ENCODE results near the gene PTPRN2.

GRCh38 chr7:157581740-157582139, 1005.9 kb downstream of the PTPRN2 start:
- TF ChIP-seq CTCF (IDR thresholded peaks at IDR 0.05) (no peak), POLR2AphosphoS5 (IDR thresholded peaks at IDR 0.05; ENCODE audit: low read depth, low read length) (no peak), TCF7L2 (IDR thresholded peaks at IDR 0.05; ENCODE audit: low read depth, low read length) (no peak)
- TF ChIP-seq, protein P1, sequence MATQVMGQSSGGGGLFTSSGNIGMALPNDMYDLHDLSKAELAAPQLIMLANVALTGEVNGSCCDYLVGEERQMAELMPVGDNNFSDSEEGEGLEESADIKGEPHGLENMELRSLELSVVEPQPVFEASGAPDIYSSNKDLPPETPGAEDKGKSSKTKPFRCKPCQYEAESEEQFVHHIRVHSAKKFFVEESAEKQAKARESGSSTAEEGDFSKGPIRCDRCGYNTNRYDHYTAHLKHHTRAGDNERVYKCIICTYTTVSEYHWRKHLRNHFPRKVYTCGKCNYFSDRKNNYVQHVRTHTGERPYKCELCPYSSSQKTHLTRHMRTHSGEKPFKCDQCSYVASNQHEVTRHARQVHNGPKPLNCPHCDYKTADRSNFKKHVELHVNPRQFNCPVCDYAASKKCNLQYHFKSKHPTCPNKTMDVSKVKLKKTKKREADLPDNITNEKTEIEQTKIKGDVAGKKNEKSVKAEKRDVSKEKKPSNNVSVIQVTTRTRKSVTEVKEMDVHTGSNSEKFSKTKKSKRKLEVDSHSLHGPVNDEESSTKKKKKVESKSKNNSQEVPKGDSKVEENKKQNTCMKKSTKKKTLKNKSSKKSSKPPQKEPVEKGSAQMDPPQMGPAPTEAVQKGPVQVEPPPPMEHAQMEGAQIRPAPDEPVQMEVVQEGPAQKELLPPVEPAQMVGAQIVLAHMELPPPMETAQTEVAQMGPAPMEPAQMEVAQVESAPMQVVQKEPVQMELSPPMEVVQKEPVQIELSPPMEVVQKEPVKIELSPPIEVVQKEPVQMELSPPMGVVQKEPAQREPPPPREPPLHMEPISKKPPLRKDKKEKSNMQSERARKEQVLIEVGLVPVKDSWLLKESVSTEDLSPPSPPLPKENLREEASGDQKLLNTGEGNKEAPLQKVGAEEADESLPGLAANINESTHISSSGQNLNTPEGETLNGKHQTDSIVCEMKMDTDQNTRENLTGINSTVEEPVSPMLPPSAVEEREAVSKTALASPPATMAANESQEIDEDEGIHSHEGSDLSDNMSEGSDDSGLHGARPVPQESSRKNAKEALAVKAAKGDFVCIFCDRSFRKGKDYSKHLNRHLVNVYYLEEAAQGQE (IDR thresholded peaks at IDR 0.05; ENCODE audit: insufficient read depth in 1 of 2, low read depth in 2 of 2, low read length in 1 of 2), result no peak
